Endothelial cell of umbilical vein (primary cell): ENCODE measurements around the gene CRYBG2. TPM values are rescaled to one million over a fixed set of nuclear protein-coding genes. Genes with fewer than 3 reads are reported as not detected.

Source experiments
- BruUV-seq: library from RNA; stranded (reverse); fragments of 400-500 nt; replicated peaks from 2 replicates; lab custom pipeline; 2021; lab: Mats Ljungman, UMichigan
- CTCF ChIA-PET: fragments of 300-600, 350-600 bp; sonication (Branson Sonifier 250); formaldehyde crosslinking; loops from one replicate; lab custom pipeline; 2021; ENCODE audit warnings: antibody characterized with exemption, inconsistent platforms; lab: Charles Lee
- POLR2A ChIA-PET: fragments of 300-600, 350-600 bp; sonication (Branson Sonifier 250); formaldehyde crosslinking; loops from one replicate; lab custom pipeline; 2021; ENCODE audit warnings: antibody characterized with exemption, inconsistent platforms; lab: Charles Lee
- DNase-seq: peaks from one replicate; pipeline ENCODE4 v3.0.0-alpha.2; 2011; ENCODE audit warnings: low read depth, low spot score
- FAIRE-seq: peaks from 2 replicates; lab custom pipeline; 2011; peaks lifted over from hg19 to GRCh38; lab: Jason Lieb, UNC
- H2AFZ ChIP-seq: 2 replicates; pipeline ENCODE4 v1.6.0; 2012; ENCODE audit warnings: low read depth, low read length, control low read depth, inconsistent platforms
- H3K27ac ChIP-seq: 2 replicates; pipeline ENCODE4 v1.5.1; 2011; ENCODE audit warnings: low read depth, mild to moderate bottlenecking, control low read depth, low read length, moderate library complexity; ENCODE audit not compliant: insufficient read depth
- H3K27me3 ChIP-seq, 2 experiments: 2 replicates each; pipeline versions ENCODE4 v1.6.0 to v1.6.1; 2011; ENCODE audit warnings: low read length in 2 of 2, mixed read lengths in 1 of 2; ENCODE audit not compliant: control insufficient read depth in 2 of 2, insufficient read depth in 2 of 2
- H3K36me3 ChIP-seq, 2 experiments: 2 replicates in 1 of 2; 3 replicates in 1 of 2; pipeline ENCODE4 v1.5.1; 2011; ENCODE audit warnings: low read length in 2 of 2, mild to moderate bottlenecking in 1 of 2, moderate library complexity in 1 of 2; ENCODE audit not compliant: control insufficient read depth in 2 of 2, insufficient read depth in 2 of 2; ENCODE audit errors: extremely low read depth in 1 of 2
- H3K4me1 ChIP-seq: 3 replicates; pipeline ENCODE4 v1.5.1; 2011; ENCODE audit warnings: mild to moderate bottlenecking, low read length; ENCODE audit not compliant: control insufficient read depth, insufficient read depth; ENCODE audit errors: extremely low read depth
- H3K4me2 ChIP-seq: 2 replicates; pipeline ENCODE4 v1.6.1; 2011; ENCODE audit warnings: low read length, control low read depth, mixed read lengths; ENCODE audit not compliant: insufficient read depth
- H3K4me3 ChIP-seq, 3 experiments: fragments of 200-600 bp in 1 of 3; sonication (generic), shearing (Covaris generic) in 1 of 3; replicated peaks in 1 of 3; 2 replicates each; pipeline ENCODE4 v1.5.1; 2011 to 2016; ENCODE audit warnings: control low read depth in 3 of 3, low read length in 3 of 3, mild to moderate bottlenecking in 2 of 3, inconsistent platforms in 1 of 3, low read depth in 1 of 3, moderate library complexity in 1 of 3; ENCODE audit not compliant: insufficient read depth in 1 of 3
- H3K79me2 ChIP-seq: 2 replicates; pipeline ENCODE4 v1.6.0; 2012; ENCODE audit warnings: low read length, inconsistent platforms; ENCODE audit not compliant: control insufficient read depth, insufficient read depth
- H3K9ac ChIP-seq: replicated peaks from 2 replicates; pipeline ENCODE3; 2011; ENCODE audit warnings: low read length, control low read depth; ENCODE audit not compliant: insufficient read depth; ENCODE audit errors: extremely low read depth
- H3K9me1 ChIP-seq: replicated peaks from 3 replicates; pipeline ENCODE4 v1.6.0; 2011; ENCODE audit warnings: mild to moderate bottlenecking, low read length; ENCODE audit not compliant: control insufficient read depth, insufficient read depth; ENCODE audit errors: extremely low read depth
- H3K9me3 ChIP-seq: replicated peaks from 2 replicates; pipeline ENCODE4 v1.5.1; 2012; ENCODE audit warnings: low read length, inconsistent platforms; ENCODE audit not compliant: control insufficient read depth, insufficient read depth
- H4K20me1 ChIP-seq: replicated peaks from 2 replicates; pipeline ENCODE3; 2011; ENCODE audit warnings: mild to moderate bottlenecking, low read length; ENCODE audit not compliant: control insufficient read depth, insufficient read depth; ENCODE audit errors: extremely low read depth
- EZH2 ChIP-seq: IDR thresholded peaks from 2 replicates; pipeline ENCODE4 v1.6.1; 2012; ENCODE audit warnings: borderline replicate concordance, low read depth, mild to moderate bottlenecking, moderate library complexity, low read length, inconsistent platforms; ENCODE audit not compliant: severe bottlenecking
- FOS ChIP-seq: IDR thresholded peaks from 2 replicates; pipeline ENCODE4 v1.6.1; 2011; ENCODE audit warnings: mild to moderate bottlenecking, low read length, moderate library complexity, borderline replicate concordance; ENCODE audit not compliant: insufficient read depth
- GATA2 ChIP-seq: IDR thresholded peaks from 2 replicates; pipeline ENCODE4 v1.7.0; 2011; ENCODE audit warnings: low read depth, mild to moderate bottlenecking, moderate library complexity, mixed read lengths, low read length; ENCODE audit not compliant: insufficient read length, insufficient read depth
- JUN ChIP-seq: IDR thresholded peaks from 2 replicates; pipeline ENCODE4 v1.6.1; 2011; ENCODE audit warnings: borderline replicate concordance, low read depth; ENCODE audit not compliant: insufficient read length, insufficient read depth
- MAX ChIP-seq: IDR thresholded peaks from 2 replicates; pipeline ENCODE4 v1.6.1; 2011; ENCODE audit not compliant: insufficient read depth, insufficient read length
- MYC ChIP-seq: IDR thresholded peaks from one replicate; pipeline ENCODE4 v1.6.1; 2011; ENCODE audit warnings: mild to moderate bottlenecking, low read depth, low read length
- POLR2A ChIP-seq: IDR thresholded peaks from 2 replicates; pipeline ENCODE4 v1.6.1; 2012; ENCODE audit warnings: low read depth, mild to moderate bottlenecking, control low read depth, low read length
- POLR2AphosphoS5 ChIP-seq: IDR thresholded peaks from 2 replicates; pipeline ENCODE4 v1.6.1; 2012; ENCODE audit warnings: low read depth, mild to moderate bottlenecking, control low read depth, low read length, moderate library complexity; ENCODE audit not compliant: insufficient read depth
- dilution Hi-C: fragments of 300-500 bp; cut with MboI; formaldehyde crosslinking; loops from one replicate; pipeline ENCODE4 v1.15.0; 2019; ENCODE audit warnings: low sequenced_read_pairs; ENCODE audit not compliant: extremely low pct_ligation_motif_present
- intact Hi-C: fragments of 100-400 bp; cut with micrococcal nuclease; formaldehyde crosslinking; loops from one replicate; pipeline ENCODE4 v1.10.0; 2022
- polyA plus RNA-seq, 4 experiments: library from polyadenylated mRNA; depleted of rRNA in 3 of 4; stranded (reverse) in 3 of 4; unstranded in 1 of 4; fragments of >200 nt; gene quantifications; 2 replicates each; pipeline versions ENCODE4 v1.2.1 to v1.2.3, GENCODE V29; 2011 to 2012; ENCODE audit warnings: missing spikeins in 1 of 4
- total RNA-seq: library from RNA; stranded (reverse); gene quantifications from 2 replicates; pipeline ENCODE4 v1.2.3, GENCODE V29; 2021
- TF ChIP-seq, protein P1 (sequence below), 2 donors: IDR thresholded peaks; 1 replicate in 1 of 2; 2 replicates in 1 of 2; pipeline ENCODE4 v1.5.1; 2011; ENCODE audit warnings: low read length in 2 of 2, mild to moderate bottlenecking in 2 of 2, moderate library complexity in 2 of 2, control low read depth in 1 of 2, inconsistent platforms in 1 of 2, low read depth in 1 of 2; ENCODE audit not compliant: insufficient read depth in 1 of 2; ENCODE audit errors: extremely low read depth in 1 of 2

Gene CRYBG2
- total and polyA plus RNA-seq, 2 donors (not counting 3 experiments of a cell fraction or from before 2014, with no cell fraction given): not detected

DNA sequence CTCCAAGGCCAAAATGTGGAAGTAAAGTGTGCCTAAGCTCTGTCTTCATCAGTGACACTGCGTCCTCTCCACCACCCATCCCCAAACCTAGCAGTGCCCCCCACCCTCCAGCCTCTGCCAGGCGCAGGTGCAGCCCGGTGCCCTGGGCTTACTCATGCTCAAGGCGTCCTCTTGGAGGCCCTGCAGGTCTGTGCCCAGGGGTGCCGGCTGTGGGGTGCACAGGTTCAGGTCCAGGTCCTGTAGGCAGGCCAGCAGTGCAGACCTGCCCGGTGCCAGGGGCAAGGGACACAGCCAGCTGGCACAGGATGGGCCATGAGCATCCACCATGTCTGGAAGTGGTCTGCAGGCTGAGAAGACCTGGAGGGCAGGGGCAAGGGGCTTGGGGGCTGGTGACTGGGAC is 13.5 kb upstream of the CRYBG2 start:
- dilution Hi-C loops (no loop called here), intact Hi-C loops (no loop called here)
- H3K27ac ChIP-seq: no peak overlapping the region
- no peak overlapping the region for H2AFZ ChIP-seq
- DNase-seq (no peak), FAIRE-seq (no peak)
- no peaks in the 10 kb centered on the region for H3K27me3 ChIP-seq
- H3K9me3 ChIP-seq: no peaks in the 10 kb centered on the region
- BruUV-seq: no TSS peak
- no peaks in the 10 kb centered on the region for H3K9me1 ChIP-seq
- H3K36me3 ChIP-seq: no peaks in the 10 kb centered on the region
- H3K79me2 ChIP-seq: no peaks in the 10 kb centered on the region
- POLR2A ChIA-PET: no interaction called here
- no peak overlapping the region for H3K4me3 ChIP-seq
- CTCF ChIA-PET: interaction anchor here (1.5 kb wide), 1 partner anchor 50 kb away, joined by 5 read pairs; no protein-coding TSS in a partner anchor
- H3K4me1 ChIP-seq: no peaks in the 10 kb centered on the region
- no peaks in the 10 kb centered on the region for H4K20me1 ChIP-seq
- no peak for TF ChIP-seq JUN
- no peak for TF ChIP-seq POLR2A
- TF ChIP-seq POLR2AphosphoS5: no peak
- no peak for TF ChIP-seq EZH2
- no peak for TF ChIP-seq GATA2
- TF ChIP-seq FOS: no peak
- no peak for TF ChIP-seq MAX
- TF ChIP-seq, protein P1, sequence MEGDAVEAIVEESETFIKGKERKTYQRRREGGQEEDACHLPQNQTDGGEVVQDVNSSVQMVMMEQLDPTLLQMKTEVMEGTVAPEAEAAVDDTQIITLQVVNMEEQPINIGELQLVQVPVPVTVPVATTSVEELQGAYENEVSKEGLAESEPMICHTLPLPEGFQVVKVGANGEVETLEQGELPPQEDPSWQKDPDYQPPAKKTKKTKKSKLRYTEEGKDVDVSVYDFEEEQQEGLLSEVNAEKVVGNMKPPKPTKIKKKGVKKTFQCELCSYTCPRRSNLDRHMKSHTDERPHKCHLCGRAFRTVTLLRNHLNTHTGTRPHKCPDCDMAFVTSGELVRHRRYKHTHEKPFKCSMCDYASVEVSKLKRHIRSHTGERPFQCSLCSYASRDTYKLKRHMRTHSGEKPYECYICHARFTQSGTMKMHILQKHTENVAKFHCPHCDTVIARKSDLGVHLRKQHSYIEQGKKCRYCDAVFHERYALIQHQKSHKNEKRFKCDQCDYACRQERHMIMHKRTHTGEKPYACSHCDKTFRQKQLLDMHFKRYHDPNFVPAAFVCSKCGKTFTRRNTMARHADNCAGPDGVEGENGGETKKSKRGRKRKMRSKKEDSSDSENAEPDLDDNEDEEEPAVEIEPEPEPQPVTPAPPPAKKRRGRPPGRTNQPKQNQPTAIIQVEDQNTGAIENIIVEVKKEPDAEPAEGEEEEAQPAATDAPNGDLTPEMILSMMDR (IDR thresholded peaks at IDR 0.05; ENCODE audit: extremely low read depth in 1 of 2, insufficient read depth in 1 of 2, low read depth in 1 of 2, low read length in 2 of 2): no peak
- TF ChIP-seq MYC: no peak
- H3K4me2 ChIP-seq: no peak overlapping the region
- H3K9ac ChIP-seq: no peak overlapping the region
